ENCODE data around the gene HMCN1.

GRCh38 chr1:185727726-185728125 lies 6.5 kb upstream of the HMCN1 start:
- TF ChIP-seq CTCF (conservative IDR thresholded peaks at IDR 0.05), result no peak
- TF ChIP-seq EZH2 (IDR thresholded peaks at IDR 0.05; ENCODE audit: low read depth), result no peak
